Measurements from ENCODE around the gene FRY.

DNA sequence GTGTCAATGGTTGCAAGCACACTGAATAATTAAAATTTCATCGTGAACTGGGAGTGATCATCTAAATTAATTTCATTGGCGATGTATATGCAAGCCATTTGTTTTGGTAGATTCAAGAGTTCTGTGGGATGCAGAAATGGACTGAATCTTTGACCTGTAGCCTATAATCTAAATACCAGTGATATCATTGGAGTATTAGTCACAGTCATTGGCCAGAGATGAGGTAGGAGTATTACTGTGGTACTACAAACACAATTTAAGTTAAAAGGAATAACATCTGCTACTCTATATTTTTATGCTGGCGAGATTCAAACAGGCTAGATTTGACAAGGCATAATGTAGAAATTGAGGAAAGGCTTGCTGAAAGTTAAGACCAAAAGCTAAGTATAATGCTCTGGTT lies 14.0 kb downstream of the FRY start:
- no peak for TF ChIP-seq POLR2A (IDR thresholded peaks at IDR 0.05; ENCODE audit: low read length)
- no peak for TF ChIP-seq GATA1 (IDR thresholded peaks at IDR 0.05; ENCODE audit: low read depth, low read length)

Measured in erythroblast (primary cell).